GM19463 (cell line): ENCODE measurements around the gene PRPF40A.

Source experiments
- ATAC-seq: cut with Tn5 transposase; IDR thresholded peaks from one replicate; pipeline ENCODE4 v1.9.1; 2021; ENCODE audit warnings: mild to moderate bottlenecking, moderate library complexity; ENCODE audit not compliant: unreplicated experiment

PRPF40A gene

DNA sequence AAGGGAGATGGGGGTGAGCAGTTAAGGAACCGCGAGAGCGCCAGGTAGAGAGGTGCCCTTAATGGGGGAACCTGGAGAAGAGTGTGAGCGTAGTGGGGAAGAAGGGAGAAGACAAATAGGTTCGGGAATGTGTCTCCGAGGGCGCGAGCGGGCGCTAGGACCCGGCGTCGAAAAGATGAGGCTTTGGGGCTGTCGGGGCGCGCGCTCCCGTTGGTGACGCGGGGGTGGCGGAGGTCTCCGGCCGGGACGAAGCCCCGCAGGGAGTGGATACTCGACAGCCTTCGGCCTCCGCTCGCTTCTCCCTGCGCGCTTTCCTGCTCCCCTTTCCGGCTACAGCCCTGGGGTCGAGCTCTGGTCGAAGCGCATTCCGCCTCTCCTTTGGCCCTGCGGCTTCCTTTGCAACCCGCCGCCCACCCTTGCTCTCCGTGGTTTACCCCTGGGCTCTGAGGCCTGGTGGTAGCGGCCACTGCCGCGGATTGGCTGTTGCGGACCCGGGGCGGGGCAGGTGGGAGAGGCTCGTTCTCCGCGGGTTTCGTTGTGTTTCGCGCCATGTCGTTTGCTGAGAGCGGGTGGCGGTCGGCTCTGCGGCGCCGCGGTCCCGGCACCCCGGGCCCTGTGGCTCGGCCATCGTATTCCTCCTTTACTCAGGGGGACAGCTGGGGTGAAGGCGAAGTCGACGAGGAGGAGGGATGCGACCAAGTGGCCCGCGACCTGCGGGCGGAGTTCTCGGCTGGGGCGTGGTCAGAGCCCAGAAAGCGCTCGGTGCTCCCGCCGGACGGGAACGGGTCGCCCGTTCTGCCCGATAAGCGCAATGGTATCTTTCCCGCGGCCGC lies 1.0 kb upstream of the PRPF40A start, which contains the start of gene ARL6IP6:
Gene ARL6IP6 (plus strand): TSS at position 545 of the 833 bp plus-strand sequence. CDS start 5 bp downstream, at position 550.
- ATAC-seq: peak; percentile 61

DNA sequence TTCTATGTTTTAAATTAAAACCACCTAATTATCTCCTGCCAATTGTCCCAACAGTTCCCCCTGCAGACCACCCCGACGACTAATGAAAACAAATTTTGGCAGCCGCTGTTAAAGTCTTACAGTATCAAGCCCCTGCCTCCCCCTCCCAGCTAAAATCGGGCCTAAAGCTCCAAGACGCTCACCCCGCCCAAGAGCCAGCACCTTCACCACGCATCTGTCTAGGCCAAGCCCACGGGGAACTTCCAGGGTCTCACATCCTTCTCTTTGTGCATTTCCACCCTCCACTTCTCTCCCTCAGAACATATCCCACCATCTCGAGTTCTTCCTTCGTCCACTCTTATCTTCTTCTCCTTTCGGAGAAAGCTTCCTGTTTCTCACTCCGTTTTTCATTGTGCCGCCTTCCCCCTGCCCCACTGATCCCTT lies 445 bp downstream of the PRPF40A start:
- ATAC-seq: no peak

DNA sequence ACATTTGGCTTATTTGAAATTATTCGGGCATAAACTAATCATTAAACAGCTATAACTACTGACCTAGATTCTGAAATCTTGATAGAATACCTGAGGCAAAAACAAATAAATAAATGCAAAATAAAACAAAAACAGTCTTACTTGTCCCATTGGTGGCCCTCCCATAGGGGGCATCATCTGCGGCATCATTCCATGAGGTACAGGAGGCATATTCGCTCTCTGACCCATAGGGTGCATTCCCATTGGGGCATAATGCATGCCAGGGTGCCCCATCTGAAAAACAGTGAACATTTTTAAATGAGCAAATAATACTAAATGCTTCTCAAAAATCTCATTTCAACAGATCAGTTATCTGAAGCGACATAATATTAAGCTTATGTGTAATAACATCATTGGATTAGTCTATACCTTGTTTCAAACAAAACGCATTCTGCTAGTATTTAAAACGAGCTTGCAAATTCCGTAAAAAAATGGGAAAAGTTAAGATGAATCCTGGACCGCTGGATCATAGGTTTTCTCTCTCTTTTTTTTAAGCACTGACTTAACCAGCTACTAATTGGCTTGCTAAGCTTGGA lies 1.3 kb downstream of the PRPF40A start:
- no peak for ATAC-seq

DNA sequence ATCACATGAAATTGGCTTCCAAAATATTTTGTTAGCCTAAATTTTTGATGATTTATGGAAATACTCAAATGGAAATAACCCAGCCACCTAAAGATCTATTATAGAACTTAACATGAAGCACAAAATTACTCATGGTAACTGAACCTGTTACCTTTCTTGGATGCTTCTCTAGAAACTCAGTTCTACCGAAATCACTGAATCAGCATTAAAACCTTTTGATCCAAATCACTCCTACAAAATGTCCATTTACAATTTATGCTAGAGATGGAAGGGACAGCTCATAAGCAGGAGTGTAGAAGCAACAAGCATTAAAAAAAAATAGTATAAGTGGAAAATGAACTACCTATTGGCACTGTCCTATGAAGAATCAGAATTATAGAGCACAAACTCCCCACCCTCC lies 2.1 kb downstream of the PRPF40A start:
- ATAC-seq: no peak

DNA sequence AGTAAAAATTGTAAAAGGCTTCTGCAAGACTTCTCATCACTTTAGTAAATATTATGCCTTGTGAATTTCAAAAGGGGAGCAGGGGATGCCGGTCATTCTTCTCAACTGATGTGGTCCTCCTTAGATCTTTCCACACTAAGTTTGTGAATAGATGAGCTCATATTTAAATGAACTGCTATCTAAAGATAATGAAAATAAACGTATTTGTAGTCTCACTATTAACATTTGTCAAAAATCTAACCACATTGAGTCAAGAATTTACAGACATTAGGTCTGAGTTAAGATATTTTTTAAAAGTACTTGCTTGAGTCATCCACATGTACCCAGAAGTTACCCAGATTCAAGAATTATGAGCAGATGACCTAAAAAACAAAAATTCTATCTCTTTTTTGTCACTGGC lies 6.5 kb downstream of the PRPF40A start:
- ATAC-seq: no peak

DNA sequence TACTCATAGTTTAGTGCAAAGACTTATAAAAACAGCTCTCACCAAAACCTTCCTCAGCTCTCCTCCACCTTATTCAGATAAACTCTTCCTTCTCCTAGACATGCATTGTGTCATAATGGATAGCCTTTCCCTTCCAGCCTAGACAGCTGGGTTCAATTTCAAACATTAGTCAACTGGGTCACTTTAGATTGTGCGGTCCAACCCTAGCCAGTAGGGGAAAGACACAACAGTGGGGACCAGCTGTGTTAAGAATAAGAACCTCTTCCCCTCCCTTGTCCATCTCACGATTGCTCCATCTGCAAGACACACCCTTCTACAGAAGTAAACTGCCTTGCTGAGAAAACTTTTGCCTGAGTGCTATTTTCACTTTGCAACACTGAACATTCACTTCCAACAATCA lies 8.5 kb downstream of the PRPF40A start:
- no peak for ATAC-seq

DNA sequence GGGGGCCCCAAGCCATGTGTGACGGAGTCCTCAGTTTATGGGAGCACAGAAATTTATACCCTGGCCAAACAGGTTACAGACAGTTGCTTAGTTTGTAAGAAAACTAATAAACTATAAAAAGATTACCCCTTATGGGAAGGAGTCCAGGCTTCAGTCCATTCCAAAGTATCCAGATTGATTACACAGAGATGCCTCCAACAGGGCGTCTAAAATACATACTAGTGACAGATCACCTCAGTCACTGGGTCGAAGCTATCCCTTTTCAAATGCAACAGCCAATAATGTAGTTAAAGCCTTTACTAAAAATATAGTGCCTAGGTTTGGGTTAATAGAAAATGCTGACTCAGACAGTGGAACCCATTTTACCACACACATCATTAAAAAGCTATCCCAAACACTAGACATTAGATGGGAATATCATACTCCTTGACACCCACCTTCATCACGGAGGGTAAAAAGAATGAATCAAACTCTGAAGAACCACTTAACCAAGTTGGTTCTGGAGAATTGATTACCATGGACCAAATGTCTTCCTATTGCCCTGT lies 10.7 kb downstream of the PRPF40A start:
- no peak for ATAC-seq

DNA sequence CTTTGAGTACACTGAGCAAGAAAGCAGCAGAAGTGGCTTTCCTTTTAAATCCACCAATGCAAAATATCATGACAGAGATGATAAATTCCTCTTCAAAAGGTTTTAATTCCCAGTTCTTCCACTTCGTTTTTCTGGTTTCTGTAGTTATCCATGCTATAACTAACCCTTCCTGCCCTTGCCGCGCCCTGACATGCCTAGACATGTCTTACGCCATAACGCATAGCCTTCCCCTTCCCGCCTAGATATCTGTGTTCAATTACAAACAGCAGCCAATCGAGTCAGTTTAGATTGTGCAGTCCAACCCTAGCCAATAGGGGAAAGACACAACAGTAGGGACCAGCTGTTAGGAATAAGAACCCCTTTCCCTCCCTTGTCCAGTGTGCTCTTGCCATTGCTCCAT lies 16.1 kb downstream of the PRPF40A start:
- no peak for ATAC-seq

DNA sequence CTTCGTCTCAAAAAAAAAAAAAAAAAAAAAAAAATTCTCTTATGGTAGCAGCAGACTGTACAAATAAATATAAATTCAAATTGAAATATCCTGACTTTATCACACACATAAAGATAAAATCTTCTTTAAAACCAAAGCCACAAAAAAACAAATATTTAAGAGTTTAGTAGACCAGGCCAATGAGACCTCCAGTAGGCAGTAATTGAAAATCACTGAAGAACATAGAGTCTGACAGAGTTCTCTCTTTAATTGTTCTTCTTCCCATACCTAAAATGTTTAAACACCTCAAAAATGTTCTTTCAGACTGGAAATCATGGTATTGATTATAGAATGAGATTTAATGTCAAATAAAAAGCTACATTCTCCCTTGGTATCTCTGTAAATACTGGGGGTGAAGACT lies 20.8 kb downstream of the PRPF40A start:
- no peak for ATAC-seq

DNA sequence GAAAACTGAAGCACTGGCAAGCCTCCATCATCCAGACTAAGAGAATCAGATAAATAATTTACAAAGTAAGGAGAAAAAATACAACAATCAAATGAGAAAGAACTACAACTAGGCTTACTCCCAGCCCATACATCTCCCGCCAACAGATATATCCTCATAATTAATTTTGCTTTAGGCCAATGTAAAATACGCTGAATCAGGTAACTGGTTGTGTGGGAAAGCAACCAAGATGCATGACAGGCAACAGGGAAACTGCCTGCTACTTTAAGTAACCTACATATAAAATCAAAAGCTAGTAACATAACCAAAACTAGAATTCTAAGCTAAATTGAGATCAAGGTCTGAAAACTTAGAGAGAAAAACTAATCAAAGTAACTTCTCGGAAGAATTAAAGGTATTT lies 21.5 kb downstream of the PRPF40A start:
- no peak for ATAC-seq

DNA sequence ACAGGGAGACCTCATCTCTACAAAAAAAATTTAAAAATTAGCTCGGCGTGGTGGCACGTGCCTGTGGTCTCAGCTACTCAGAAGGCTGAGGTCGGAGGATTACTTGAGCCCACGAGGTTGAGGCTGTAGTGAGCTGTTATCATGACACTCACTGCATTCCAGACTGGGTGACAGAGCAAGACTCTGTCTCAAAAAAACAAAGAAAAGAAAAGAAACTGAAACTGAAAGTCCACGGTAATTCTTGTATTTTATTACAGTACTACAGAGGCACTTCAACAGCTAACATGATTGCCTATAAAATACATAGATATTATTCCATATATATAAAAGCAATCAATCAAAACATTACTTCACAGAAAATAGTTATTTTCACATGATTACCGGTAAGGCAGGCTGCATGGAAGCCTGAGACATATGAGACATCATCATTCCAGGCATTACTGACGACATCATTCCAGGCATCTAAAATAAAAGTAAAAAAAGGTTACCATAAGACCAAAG lies 23.1 kb downstream of the PRPF40A start:
- ATAC-seq: peak; percentile 56

DNA sequence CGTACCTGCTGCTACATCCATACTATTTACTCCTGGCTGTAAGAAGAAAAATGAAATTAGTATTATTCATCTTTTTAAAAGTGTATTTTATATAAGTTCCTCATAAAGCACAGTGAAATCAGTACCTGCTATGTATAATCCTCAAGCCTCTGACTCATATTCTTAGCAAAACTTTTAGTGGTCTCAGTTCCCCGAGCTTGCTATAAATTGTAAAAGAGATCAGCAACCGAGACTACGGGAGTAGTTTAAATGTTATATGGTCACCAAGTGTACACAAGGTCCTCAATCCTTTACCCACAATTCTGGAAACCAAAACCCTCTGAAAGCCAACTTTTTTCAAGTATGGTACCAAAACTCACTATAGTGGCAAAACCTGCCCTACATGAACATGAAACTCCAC lies 24.2 kb downstream of the PRPF40A start:
- peak; percentile 82 for ATAC-seq

DNA sequence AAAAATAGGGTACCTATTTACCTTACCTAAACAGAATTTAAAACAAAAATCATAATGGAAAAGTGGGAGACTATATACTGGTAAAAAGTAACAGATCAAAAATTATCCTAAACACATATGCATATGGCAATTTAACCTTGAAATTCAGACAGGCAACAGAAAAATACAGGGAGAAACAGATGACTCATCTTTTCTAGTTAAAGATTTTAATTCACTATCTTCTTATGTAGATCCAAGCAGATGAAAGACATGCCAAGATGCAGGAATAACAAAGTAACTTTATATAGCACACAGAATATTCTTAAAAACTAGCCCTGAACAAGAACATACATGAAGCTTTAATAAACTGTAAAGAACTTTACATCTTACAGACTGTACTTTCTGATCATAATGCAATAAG lies 30.9 kb downstream of the PRPF40A start:
- ATAC-seq: no peak

DNA sequence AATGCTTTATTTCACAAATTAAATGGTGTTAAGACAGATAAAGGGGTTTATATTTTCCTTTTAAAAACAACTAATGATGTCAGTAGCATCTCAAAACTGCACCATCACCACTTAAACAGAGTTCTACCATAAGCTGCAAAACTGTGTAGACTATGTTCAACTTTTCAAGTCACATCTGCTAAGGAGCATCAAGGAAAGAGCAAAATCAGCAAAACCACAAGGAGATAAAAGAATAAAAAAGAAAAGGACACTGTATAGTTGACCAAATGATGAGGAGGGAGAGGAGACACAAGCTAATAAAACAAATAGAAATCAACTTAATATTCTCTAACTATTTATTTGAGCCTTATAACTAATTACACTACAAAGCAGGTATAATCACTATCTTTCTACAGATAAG lies 33.9 kb downstream of the PRPF40A start:
- ATAC-seq: no peak

DNA sequence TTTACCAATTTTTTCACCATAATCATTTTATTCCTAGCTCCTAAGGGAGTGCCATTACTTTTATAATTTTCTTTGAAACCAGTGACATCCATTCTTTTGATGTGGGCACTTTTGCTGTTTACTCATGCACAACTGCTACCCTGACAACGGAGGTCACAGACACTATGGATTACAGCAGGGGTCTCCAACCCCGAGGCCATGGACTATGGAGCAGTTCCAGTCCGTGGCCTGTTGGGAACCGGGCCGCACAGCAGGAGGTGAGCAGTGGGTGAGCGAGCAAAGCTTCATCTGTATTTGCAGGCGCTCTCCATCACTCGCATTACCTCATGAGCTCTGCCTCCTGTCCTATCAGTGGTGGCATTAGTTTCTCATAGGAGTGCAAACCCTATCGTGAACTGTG lies 34.6 kb downstream of the PRPF40A start:
- no peak for ATAC-seq

DNA sequence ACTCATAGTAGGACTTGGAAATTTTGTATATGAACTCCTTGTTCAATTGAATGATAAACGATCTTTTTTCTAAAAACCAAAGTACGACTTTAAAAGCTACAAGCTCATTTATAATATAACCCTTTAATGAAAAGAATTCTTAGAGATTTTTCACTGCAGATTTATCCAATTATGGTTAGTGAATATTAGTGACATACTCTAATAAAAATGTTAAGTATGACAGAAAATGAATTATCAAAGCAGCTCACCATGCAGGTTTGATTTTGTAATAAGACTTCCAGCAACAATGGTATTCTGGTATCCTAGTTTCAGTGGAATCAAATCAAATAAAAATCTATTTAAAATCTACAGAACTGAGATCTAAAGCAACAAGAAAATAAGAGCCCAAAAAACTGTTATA lies 38.5 kb downstream of the PRPF40A start:
- ATAC-seq: no peak

DNA sequence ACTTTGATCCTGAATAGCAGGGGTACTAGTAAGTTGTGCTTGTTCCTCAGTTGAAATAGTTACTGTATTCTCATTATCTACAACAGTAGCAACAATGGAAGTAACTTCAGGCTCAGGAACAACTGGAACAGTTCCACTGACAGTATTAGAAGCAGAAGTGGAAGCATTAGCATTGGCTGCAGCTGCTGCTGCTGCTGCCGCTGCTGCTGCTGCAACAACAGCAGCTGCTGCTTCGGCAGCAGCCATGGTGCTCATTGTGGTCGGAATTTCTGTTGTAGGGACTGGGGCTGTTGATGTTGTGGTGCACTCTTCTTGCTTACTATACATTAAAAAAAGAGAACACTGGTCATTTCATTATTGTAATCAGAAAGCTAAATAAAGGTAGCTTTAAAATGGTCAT lies 40.8 kb downstream of the PRPF40A start:
- no peak for ATAC-seq

DNA sequence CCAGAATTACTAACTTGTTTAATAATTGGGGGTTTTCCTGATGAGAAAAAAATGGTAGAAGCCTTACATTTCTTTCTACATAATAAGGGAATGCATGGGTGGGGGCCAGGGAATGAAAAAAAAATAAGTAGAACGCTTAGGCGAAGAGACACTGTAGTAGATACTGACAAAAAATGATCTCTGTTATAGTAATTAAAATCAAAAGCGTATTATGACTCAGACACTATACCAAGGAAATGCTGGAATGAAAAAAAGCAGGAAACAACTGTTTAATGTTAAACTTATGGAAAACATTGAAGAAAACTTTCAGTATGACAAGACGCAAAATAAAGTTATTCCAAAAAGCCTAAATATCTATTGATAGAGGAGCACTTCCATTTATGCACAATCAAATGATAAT lies 42.9 kb downstream of the PRPF40A start:
- ATAC-seq: no peak

DNA sequence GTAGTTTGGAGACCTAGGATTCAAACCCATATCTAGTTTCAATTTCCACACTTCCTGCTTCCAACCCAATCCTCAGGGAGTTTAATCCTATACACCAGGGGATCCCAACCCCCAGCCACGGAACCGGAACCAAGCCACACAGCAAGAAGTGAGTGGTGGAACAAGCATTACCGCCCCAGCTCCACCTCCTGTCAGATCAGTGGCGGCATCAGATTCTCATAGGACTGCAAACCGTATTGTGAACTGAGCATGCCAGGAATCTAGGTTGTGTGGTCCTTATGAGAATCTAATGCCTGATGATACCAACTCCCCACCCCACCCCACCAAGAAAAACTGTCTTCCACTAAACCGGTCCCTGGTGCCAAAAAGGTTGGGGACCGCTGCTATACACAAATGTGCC lies 52.5 kb downstream of the PRPF40A start:
- ATAC-seq: no peak

DNA sequence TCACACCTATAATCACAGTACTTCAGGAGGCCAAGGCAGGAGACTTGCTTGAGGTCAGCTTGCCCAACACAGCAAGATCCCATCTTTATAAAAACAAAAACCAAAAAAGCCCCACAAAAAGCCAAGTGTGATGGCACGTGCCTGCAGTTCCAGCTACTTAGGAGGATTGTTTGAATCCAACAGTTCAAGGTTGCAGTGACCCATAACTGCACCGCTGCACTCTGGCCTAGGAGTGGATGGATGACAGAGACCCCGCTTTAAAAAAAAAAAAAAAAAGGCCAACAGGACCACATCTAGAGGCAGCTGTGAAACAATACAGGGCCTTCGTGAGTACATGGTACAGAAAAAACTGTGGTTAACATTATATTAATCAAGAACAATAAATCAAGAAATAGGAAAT lies 56.2 kb downstream of the PRPF40A start:
- ATAC-seq: no peak

DNA sequence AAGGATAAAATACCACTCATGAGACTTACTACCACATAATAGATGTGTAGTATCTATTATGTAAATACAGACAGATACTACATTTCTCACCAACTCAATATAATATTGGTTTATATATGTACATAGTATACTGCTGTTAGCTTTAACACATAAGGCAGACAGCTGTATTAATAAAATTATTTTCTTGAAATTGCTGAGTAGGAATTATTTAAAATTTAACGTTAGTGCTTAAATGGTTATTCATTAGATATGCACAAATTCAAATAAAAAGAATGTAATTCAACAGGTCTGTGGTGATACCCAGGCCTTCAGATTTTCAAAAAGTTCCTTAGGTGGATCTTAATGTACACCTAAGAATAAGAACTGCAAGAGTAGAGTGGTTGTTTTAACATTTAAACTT lies 59.0 kb downstream of the PRPF40A start:
- ATAC-seq: no peak

DNA sequence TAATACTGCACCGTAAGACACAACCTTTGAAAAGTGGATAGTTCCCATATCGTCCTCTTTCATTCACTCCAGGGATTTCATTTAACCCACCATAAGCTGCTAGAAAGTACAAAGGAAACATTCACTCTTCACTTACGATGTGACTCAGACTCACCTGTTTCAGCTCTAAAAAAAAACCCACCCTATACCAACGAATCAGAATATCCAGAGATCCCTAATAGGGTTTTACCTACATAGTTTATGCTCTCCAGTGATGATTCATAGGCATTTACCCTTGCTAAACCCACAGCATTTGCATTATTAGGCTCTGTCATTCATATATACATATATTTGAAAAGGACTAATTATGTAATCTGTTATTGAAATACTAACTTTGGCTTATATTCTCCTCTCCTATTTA lies 60.2 kb downstream of the PRPF40A start:
- ATAC-seq: peak; percentile 82
